Measurements from ENCODE around the gene CNOT11. TPM values are rescaled to one million over a fixed set of nuclear protein-coding genes. Genes with fewer than 3 reads are reported as not detected.

Gene CNOT11
- total RNA-seq, 1 experiment from 2014 or later = 57.8 TPM

DNA sequence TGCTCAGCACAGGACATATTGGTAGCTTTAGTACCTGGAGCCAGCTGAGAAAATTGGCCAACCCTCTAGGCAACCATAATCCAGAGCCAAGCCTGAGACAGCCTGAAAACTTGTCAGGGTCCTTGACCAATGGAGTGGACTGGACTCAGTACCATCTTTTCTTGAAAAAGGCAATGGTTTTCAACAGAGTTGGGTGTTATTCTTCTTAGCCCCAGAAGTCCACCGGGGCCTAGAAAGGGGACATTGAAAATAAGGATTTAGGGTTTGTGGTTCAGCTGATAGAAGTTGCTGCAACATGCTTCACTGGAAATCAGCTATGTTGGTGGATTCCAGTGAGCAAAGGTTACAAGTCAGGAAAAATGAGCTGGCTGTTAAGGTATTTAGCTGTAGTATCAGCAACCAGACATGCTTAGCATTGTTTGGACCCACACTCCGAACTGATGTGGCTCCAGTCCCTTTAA, 22.1 kb upstream of the CNOT11 start:
- BruUV-seq (replicated peaks) = no TSS peak
- H3K9ac ChIP-seq (ENCODE audit: low read length) = no peak overlapping the region
- CTCF ChIA-PET = no interaction called here
- RAD21 ChIA-PET (ENCODE audit: low non-redundant PET in 1 of 2, low total read pairs in 2 of 2, uncharacterized antibody in 2 of 2, unreplicated experiment in 2 of 2) = no interaction called here
- no peak overlapping the region for H2AFZ ChIP-seq (ENCODE audit: low read depth, low read length, poor library complexity, severe bottlenecking)
- no peak overlapping the region for H3K27ac ChIP-seq (ENCODE audit: low read depth, low read length)
- H3K79me2 ChIP-seq (ENCODE audit: insufficient read depth, low read length) = no peaks in the 10 kb centered on the region
- no peaks in the 10 kb centered on the region for H3K4me1 ChIP-seq (ENCODE audit: control insufficient read depth in 1 of 2, insufficient read depth in 2 of 2, low read length in 2 of 2)
- TF ChIP-seq EGR1 (IDR thresholded peaks at IDR 0.05; ENCODE audit: low read depth) = no peak
- no peak for TF ChIP-seq JUND (IDR thresholded peaks at IDR 0.05)
- TF ChIP-seq SP1 (IDR thresholded peaks at IDR 0.05; ENCODE audit: low read depth) = no peak
- no peak for TF ChIP-seq CBX3 (IDR thresholded peaks at IDR 0.05; ENCODE audit: low read depth)
- no peak for TF ChIP-seq EZH2 (IDR thresholded peaks at IDR 0.05)
- TF ChIP-seq, protein P1, sequence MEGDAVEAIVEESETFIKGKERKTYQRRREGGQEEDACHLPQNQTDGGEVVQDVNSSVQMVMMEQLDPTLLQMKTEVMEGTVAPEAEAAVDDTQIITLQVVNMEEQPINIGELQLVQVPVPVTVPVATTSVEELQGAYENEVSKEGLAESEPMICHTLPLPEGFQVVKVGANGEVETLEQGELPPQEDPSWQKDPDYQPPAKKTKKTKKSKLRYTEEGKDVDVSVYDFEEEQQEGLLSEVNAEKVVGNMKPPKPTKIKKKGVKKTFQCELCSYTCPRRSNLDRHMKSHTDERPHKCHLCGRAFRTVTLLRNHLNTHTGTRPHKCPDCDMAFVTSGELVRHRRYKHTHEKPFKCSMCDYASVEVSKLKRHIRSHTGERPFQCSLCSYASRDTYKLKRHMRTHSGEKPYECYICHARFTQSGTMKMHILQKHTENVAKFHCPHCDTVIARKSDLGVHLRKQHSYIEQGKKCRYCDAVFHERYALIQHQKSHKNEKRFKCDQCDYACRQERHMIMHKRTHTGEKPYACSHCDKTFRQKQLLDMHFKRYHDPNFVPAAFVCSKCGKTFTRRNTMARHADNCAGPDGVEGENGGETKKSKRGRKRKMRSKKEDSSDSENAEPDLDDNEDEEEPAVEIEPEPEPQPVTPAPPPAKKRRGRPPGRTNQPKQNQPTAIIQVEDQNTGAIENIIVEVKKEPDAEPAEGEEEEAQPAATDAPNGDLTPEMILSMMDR (IDR thresholded peaks at IDR 0.05 in 2 of 3, conservative IDR thresholded peaks at IDR 0.05 in 1 of 3; ENCODE audit: borderline replicate concordance in 1 of 3, insufficient read depth in 1 of 3, low read depth in 2 of 3, low read length in 2 of 3) = no peak
- TF ChIP-seq SIN3A (IDR thresholded peaks at IDR 0.05; ENCODE audit: low read depth) = no peak
- no peak for TF ChIP-seq ZNF274 (IDR thresholded peaks at IDR 0.05; ENCODE audit: low read depth, low read length)
- TF ChIP-seq, protein P2, sequence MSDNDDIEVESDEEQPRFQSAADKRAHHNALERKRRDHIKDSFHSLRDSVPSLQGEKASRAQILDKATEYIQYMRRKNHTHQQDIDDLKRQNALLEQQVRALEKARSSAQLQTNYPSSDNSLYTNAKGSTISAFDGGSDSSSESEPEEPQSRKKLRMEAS (IDR thresholded peaks at IDR 0.05) = no peak
- TF ChIP-seq ELF1 (IDR thresholded peaks at IDR 0.05; ENCODE audit: borderline replicate concordance, low read depth) = no peak
- TF ChIP-seq, protein P3, sequence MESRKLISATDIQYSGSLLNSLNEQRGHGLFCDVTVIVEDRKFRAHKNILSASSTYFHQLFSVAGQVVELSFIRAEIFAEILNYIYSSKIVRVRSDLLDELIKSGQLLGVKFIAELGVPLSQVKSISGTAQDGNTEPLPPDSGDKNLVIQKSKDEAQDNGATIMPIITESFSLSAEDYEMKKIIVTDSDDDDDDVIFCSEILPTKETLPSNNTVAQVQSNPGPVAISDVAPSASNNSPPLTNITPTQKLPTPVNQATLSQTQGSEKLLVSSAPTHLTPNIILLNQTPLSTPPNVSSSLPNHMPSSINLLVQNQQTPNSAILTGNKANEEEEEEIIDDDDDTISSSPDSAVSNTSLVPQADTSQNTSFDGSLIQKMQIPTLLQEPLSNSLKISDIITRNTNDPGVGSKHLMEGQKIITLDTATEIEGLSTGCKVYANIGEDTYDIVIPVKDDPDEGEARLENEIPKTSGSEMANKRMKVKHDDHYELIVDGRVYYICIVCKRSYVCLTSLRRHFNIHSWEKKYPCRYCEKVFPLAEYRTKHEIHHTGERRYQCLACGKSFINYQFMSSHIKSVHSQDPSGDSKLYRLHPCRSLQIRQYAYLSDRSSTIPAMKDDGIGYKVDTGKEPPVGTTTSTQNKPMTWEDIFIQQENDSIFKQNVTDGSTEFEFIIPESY (IDR thresholded peaks at IDR 0.05; ENCODE audit: extremely low read depth, insufficient replicate concordance, low read length) = no peak
- no peak for TF ChIP-seq RAD21 (IDR thresholded peaks at IDR 0.05; ENCODE audit: low read depth)
- no peak for TF ChIP-seq EZH2phosphoT487 (IDR thresholded peaks at IDR 0.05; ENCODE audit: borderline replicate concordance)
- TF ChIP-seq YY1 (IDR thresholded peaks at IDR 0.05; ENCODE audit: extremely low read depth, insufficient replicate concordance, low read depth, low read length) = no peak
- no peak for TF ChIP-seq TCF7L2 (IDR thresholded peaks at IDR 0.05; ENCODE audit: borderline replicate concordance, extremely low read depth, insufficient read depth, insufficient read length)
- no peak for TF ChIP-seq ZFX (IDR thresholded peaks at IDR 0.05)
- no peak for TF ChIP-seq FOSL1 (IDR thresholded peaks at IDR 0.05; ENCODE audit: low read depth)
- no peaks in the 10 kb centered on the region for H3K9me3 ChIP-seq (ENCODE audit: control insufficient read depth in 1 of 2, insufficient read depth in 1 of 2, low read depth in 1 of 2, low read length in 2 of 2)
- DNase-seq (ENCODE audit: low read depth, low spot score) (no peak), ATAC-seq (no peak)
- POLR2A ChIA-PET = no interaction called here
- no peaks in the 10 kb centered on the region for H3K27me3 ChIP-seq (ENCODE audit: insufficient read depth, low read length)
- no peaks in the 10 kb centered on the region for H3K9me2 ChIP-seq (ENCODE audit: insufficient read depth)
- H3K36me3 ChIP-seq (ENCODE audit: control insufficient read depth in 1 of 2, insufficient read depth in 2 of 2, low read length in 2 of 2) = no peaks in the 10 kb centered on the region
- no peak overlapping the region for H3K4me2 ChIP-seq (ENCODE audit: low read length)
- no peak overlapping the region for H3K4me3 ChIP-seq (replicated peaks in 1 of 2; ENCODE audit: low read depth in 1 of 2, low read length in 2 of 2)
- intact Hi-C loops (cut with micrococcal nuclease) = no loop called here
- H4K20me1 ChIP-seq (ENCODE audit: insufficient read depth) = no peaks in the 10 kb centered on the region

Measured in HCT116 (cell line).